ENCODE results near the gene CNNM1. TPM values are rescaled to one million over a fixed set of nuclear protein-coding genes. Genes with fewer than 3 reads are reported as not detected.

The CNNM1 gene
- total and polyA plus RNA-seq, 2 donors from 2014 or later, result 0.49 to 0.85 TPM

DNA sequence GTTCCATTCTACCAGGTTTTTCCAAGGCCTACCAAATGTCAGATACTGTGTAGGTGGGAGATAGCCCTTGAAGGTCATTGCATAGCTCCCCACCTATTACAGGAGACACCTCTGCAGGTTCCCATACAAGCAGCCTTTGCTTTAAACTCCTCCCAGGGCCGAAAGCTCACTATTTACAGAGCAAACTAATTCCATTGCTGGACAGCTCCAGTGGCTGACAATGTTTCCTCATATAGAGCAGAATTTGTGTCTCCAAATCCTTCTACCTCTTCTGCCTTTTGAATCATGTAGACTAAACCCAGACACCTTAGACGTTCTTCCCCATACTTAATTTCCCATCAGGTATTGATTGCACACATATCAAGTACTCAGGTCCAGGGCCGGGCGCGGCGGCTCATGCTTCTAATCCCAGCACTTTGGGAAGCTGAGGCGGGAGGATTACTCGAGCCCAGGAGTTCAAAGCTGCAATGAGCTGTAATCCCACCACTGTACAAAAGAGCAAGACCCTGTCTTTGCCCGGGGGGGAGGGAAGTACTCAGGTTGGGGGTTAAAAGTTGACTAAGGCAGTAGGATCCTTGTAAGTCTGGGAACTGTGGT is 2.1 kb downstream of the CNNM1 start:
- Histone ChIP-seq H3K9me3 (ENCODE audit: control insufficient read depth in 2 of 3, insufficient read depth in 1 of 3, low read length in 3 of 3) (no peaks in the 10 kb centered on the region), H3K9ac (ENCODE audit: low read length in 3 of 3) (no peak overlapping the region), H3K4me1 (ENCODE audit: control insufficient read depth in 2 of 3, insufficient read depth in 2 of 3, low read depth in 1 of 3, low read length in 3 of 3) (peaks cover 0 to 9% (median 0%) of the 10 kb centered on the region in 3 donors), H3K4me3 (ENCODE audit: low read length in 3 of 3) (no peak overlapping the region), H3K36me3 (ENCODE audit: control insufficient read depth in 2 of 3, insufficient read depth in 3 of 3, low read length in 3 of 3) (no peaks in the 10 kb centered on the region), H3K27me3 (ENCODE audit: control insufficient read depth, insufficient read depth, low read length) (peaks cover 10% of the 10 kb centered on the region), H3K27ac (ENCODE audit: low read depth in 2 of 2, low read length in 2 of 2) (no peak overlapping the region)
- no peak for FAIRE-seq
- intact Hi-C loops (cut with DNase I), result no loop called here
- TF ChIP-seq, protein P1, sequence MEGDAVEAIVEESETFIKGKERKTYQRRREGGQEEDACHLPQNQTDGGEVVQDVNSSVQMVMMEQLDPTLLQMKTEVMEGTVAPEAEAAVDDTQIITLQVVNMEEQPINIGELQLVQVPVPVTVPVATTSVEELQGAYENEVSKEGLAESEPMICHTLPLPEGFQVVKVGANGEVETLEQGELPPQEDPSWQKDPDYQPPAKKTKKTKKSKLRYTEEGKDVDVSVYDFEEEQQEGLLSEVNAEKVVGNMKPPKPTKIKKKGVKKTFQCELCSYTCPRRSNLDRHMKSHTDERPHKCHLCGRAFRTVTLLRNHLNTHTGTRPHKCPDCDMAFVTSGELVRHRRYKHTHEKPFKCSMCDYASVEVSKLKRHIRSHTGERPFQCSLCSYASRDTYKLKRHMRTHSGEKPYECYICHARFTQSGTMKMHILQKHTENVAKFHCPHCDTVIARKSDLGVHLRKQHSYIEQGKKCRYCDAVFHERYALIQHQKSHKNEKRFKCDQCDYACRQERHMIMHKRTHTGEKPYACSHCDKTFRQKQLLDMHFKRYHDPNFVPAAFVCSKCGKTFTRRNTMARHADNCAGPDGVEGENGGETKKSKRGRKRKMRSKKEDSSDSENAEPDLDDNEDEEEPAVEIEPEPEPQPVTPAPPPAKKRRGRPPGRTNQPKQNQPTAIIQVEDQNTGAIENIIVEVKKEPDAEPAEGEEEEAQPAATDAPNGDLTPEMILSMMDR (IDR thresholded peaks at IDR 0.05; ENCODE audit: borderline replicate concordance, extremely low read depth, insufficient read depth), result no peak
- peak in 3 of 5 donors; percentile 20 to 59 (median 54) for DNase-seq

DNA sequence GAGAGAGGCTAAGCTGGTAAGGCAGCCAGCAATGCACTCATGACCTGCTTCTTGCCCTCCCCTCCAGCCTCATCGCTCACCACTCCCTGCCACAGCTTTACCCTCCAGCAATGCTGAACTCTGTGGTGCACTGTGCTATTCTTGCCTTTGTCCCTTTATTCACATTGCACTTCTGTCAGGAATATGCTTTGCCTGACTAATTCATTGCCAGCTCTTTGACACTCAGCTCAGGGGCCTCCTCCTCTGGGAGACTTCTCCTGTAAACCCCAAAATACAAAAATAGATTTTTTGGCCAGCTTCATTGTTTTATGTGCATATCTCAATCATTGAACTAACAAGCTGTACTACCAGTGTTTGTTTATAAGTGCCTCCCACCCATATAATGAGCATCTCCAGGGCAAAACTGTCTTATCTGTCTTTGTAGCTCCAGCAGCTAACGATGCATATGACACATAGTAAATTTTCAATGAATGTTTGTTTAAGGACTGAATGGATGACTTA is 8.2 kb downstream of the CNNM1 start:
- no peaks in the 10 kb centered on the region for H3K36me3 ChIP-seq (ENCODE audit: control insufficient read depth in 2 of 3, insufficient read depth in 3 of 3, low read length in 3 of 3)
- TF ChIP-seq, protein P1 (IDR thresholded peaks at IDR 0.05; ENCODE audit: borderline replicate concordance, extremely low read depth, insufficient read depth), result no peak
- no peaks in the 10 kb centered on the region for H3K4me1 ChIP-seq (ENCODE audit: control insufficient read depth in 2 of 3, insufficient read depth in 2 of 3, low read depth in 1 of 3, low read length in 3 of 3)
- H3K27ac ChIP-seq (ENCODE audit: low read depth in 2 of 2, low read length in 2 of 2), result no peak overlapping the region
- FAIRE-seq, result no peak
- no peak overlapping the region for H3K4me3 ChIP-seq (ENCODE audit: low read length in 3 of 3)
- DNase-seq, result peak in 4 of 5 donors; percentile 48 to 87 (median 64)
- H3K9me3 ChIP-seq (ENCODE audit: control insufficient read depth in 2 of 3, insufficient read depth in 1 of 3, low read length in 3 of 3), result no peaks in the 10 kb centered on the region
- intact Hi-C loops (cut with DNase I), result no loop called here
- no peaks in the 10 kb centered on the region for H3K27me3 ChIP-seq (ENCODE audit: control insufficient read depth, insufficient read depth, low read length)
- no peak overlapping the region for H3K9ac ChIP-seq (ENCODE audit: low read length in 3 of 3)

DNA sequence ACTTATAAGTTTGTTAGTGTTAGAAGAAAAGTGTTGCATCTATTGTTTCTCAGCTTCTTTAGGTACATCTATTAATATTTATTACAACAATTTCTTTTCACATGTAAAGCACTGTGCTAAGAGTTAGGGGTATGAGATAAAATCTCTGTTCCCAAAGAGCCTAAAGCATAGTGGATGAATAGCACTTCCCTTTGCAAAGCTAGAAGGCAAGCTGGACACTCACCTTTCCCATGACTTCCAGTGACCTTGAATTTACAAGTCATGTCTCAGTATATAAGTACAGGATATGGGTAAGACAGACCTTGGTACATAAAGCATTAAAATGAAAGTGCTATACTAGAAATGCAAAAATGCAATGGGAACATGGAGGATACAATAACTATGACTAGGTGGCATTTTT is 8.7 kb downstream of the CNNM1 start:
- Histone ChIP-seq H3K27me3 (ENCODE audit: control insufficient read depth, insufficient read depth, low read length) (no peaks in the 10 kb centered on the region), H3K9me3 (ENCODE audit: control insufficient read depth in 2 of 3, insufficient read depth in 1 of 3, low read length in 3 of 3) (no peaks in the 10 kb centered on the region), H3K27ac (ENCODE audit: low read depth in 2 of 2, low read length in 2 of 2) (no peak overlapping the region), H3K4me3 (ENCODE audit: low read length in 3 of 3) (no peak overlapping the region), H3K9ac (ENCODE audit: low read length in 3 of 3) (no peak overlapping the region), H3K36me3 (ENCODE audit: control insufficient read depth in 2 of 3, insufficient read depth in 3 of 3, low read length in 3 of 3) (no peaks in the 10 kb centered on the region), H3K4me1 (ENCODE audit: control insufficient read depth in 2 of 3, insufficient read depth in 2 of 3, low read depth in 1 of 3, low read length in 3 of 3) (no peaks in the 10 kb centered on the region)
- TF ChIP-seq, protein P1 (IDR thresholded peaks at IDR 0.05; ENCODE audit: borderline replicate concordance, extremely low read depth, insufficient read depth), result no peak
- no peak for DNase-seq
- FAIRE-seq, result no peak
- intact Hi-C loops (cut with DNase I), result no loop called here

Data from kidney (tissue), 14 donors.